Chondrocyte (in vitro differentiated cells): ENCODE results near the gene CYFIP1. TPM values are rescaled to one million over a fixed set of nuclear protein-coding genes. Genes with fewer than 3 reads are reported as not detected.
A peak's percentile ranks its signal among the peaks of the same experiment; 100 is the strongest.

ENCODE experiments used
- DNase-seq: peaks from one replicate; pipeline ENCODE4 v3.0.0; 2021; ENCODE audit warnings: mixed read lengths, low spot score
- H3K27ac Mint-ChIP-seq: one replicate; pipeline ENCODE4 v1.8.0; 2021; ENCODE audit warnings: mild to moderate bottlenecking, moderate library complexity, mixed read lengths; ENCODE audit not compliant: unreplicated experiment
- H3K27me3 Mint-ChIP-seq: 2 replicates; pipeline ENCODE4 v1.8.0; 2021; ENCODE audit warnings: low read depth, mixed read lengths
- H3K36me3 Mint-ChIP-seq: 2 replicates; pipeline ENCODE4 v1.8.0; 2021; ENCODE audit warnings: low read depth, mixed read lengths
- H3K4me1 Mint-ChIP-seq: 2 replicates; pipeline ENCODE4 v1.8.0; 2021; ENCODE audit warnings: low read depth, mild to moderate bottlenecking, mixed read lengths
- H3K4me3 Mint-ChIP-seq: one replicate; pipeline ENCODE4 v1.8.0; 2021; ENCODE audit warnings: mild to moderate bottlenecking, moderate library complexity, mixed read lengths; ENCODE audit not compliant: unreplicated experiment
- H3K9me3 Mint-ChIP-seq: 2 replicates; pipeline ENCODE4 v1.8.0; 2021; ENCODE audit warnings: low read depth, mixed read lengths
- CTCF ChIP-seq: fragments of 200-600 bp; sonication (generic); IDR thresholded peaks from 2 replicates; pipeline ENCODE4 v1.5.0; 2021; ENCODE audit warnings: antibody characterized with exemption, mild to moderate bottlenecking, moderate library complexity
- total RNA-seq: library from RNA; stranded (reverse); gene quantifications from 3 replicates; pipeline ENCODE4 v1.2.1, GENCODE V29; 2021

The CYFIP1 gene
- total RNA-seq, 1 donor from 2014 or later = 98.5 TPM

- peaks cover 9% of the 10 kb centered on the region for H3K36me3 Mint-ChIP-seq
- peak overlapping the region; percentile 41 for H3K27ac Mint-ChIP-seq
- no peaks in the 10 kb centered on the region for H3K9me3 Mint-ChIP-seq
- TF ChIP-seq CTCF = no peak
- peaks cover 26% of the 10 kb centered on the region for H3K4me1 Mint-ChIP-seq
- H3K27me3 Mint-ChIP-seq = no peaks in the 10 kb centered on the region
- no peak overlapping the region for H3K4me3 Mint-ChIP-seq
- DNase-seq = no peak
Measured at GRCh38 chr15:22947101-22948000, 32.8 kb downstream of the CYFIP1 start.

GRCh38 chr15:22945071-22945470 lies 35.1 kb downstream of the CYFIP1 start:
- no peak for DNase-seq
- Mint-ChIP-seq H3K27ac (no peak overlapping the region), H3K9me3 (no peaks in the 10 kb centered on the region), H3K4me3 (no peak overlapping the region), H3K27me3 (no peaks in the 10 kb centered on the region), H3K36me3 (peaks cover 10% of the 10 kb centered on the region), H3K4me1 (peaks cover 15% of the 10 kb centered on the region)
- TF ChIP-seq CTCF = no peak

GRCh38 chr15:22944651-22945050 lies 35.5 kb downstream of the CYFIP1 start:
- Mint-ChIP-seq H3K36me3 (peaks cover 10% of the 10 kb centered on the region), H3K4me1 (peaks cover 13% of the 10 kb centered on the region), H3K9me3 (no peaks in the 10 kb centered on the region), H3K27me3 (no peaks in the 10 kb centered on the region), H3K4me3 (no peak overlapping the region), H3K27ac (no peak overlapping the region)
- no peak for TF ChIP-seq CTCF
- DNase-seq = no peak

- H3K4me1 Mint-ChIP-seq = no peaks in the 10 kb centered on the region
- no peak for TF ChIP-seq CTCF
- no peak for DNase-seq
- H3K27ac Mint-ChIP-seq = no peak overlapping the region
- H3K36me3 Mint-ChIP-seq = peaks cover 13% of the 10 kb centered on the region
- H3K9me3 Mint-ChIP-seq = no peaks in the 10 kb centered on the region
- no peaks in the 10 kb centered on the region for H3K27me3 Mint-ChIP-seq
- no peak overlapping the region for H3K4me3 Mint-ChIP-seq
Measured at GRCh38 chr15:22942877-22943276, 37.3 kb downstream of the CYFIP1 start.

GRCh38 chr15:22942306-22942855 lies 37.8 kb downstream of the CYFIP1 start:
- TF ChIP-seq CTCF = no peak
- DNase-seq = no peak
- Mint-ChIP-seq H3K4me3 (no peak overlapping the region), H3K9me3 (no peaks in the 10 kb centered on the region), H3K4me1 (no peaks in the 10 kb centered on the region), H3K36me3 (peaks cover 13% of the 10 kb centered on the region), H3K27ac (no peak overlapping the region), H3K27me3 (no peaks in the 10 kb centered on the region)
